ENCODE data around the gene ASPRV1.

The ASPRV1 gene

GRCh38 chr2:69943843-69944525, 17.4 kb downstream of the ASPRV1 start:
- Mint-ChIP-seq H3K9me3 (no peaks in the 10 kb centered on the region), H3K4me1 (peaks cover 46% of the 10 kb centered on the region), H3K36me3 (peaks cover 49% of the 10 kb centered on the region), H3K4me3 (no peak overlapping the region), H3K27ac (peak overlapping the region; percentile 97)
- ATAC-seq = no peak
- DNase-seq (ENCODE audit: low spot score in 2 of 2) = no peak

- peaks cover 49% of the 10 kb centered on the region for H3K4me1 Mint-ChIP-seq
- peak; percentile 61 for ATAC-seq
- peaks cover 56% of the 10 kb centered on the region for H3K36me3 Mint-ChIP-seq
- H3K27ac Mint-ChIP-seq = peak overlapping the region; percentile 62
- no peak overlapping the region for H3K4me3 Mint-ChIP-seq
- no peak for DNase-seq (ENCODE audit: low spot score in 2 of 2)
- H3K9me3 Mint-ChIP-seq = no peaks in the 10 kb centered on the region
Observed at GRCh38 chr2:69943000-69943842, 18.2 kb downstream of the ASPRV1 start.

- Mint-ChIP-seq H3K36me3 (peaks cover 82% of the 10 kb centered on the region), H3K27ac (no peak overlapping the region)
- no peak for DNase-seq (ENCODE audit: low spot score in 2 of 2)
Observed at GRCh38 chr2:69940691-69941090, 20.7 kb downstream of the ASPRV1 start.

DNA sequence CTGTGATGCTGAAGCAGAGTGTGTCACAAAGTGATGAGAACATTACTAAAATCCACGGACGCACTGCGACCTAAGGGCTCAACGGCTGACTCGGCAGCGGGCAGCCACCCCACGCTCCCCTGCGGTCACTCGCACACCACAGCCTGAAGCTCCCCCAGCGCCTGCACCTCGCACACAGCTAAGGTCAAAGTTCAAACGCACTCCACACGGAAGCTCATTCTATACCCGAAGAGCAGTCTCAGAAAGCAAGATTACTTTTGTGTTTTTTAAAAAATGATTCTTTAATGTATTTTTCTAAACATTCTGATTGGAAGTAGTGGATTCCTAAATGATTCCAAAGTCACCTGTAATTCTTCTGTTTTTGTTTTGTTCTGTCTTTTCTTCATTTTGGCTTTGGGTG, 21.7 kb downstream of the ASPRV1 start:
- Mint-ChIP-seq H3K36me3 (peaks cover 87% of the 10 kb centered on the region), H3K4me3 (no peak overlapping the region), H3K27ac (no peak overlapping the region), H3K9me3 (no peaks in the 10 kb centered on the region), H3K4me1 (peaks cover 32% of the 10 kb centered on the region)
- DNase-seq (ENCODE audit: low spot score in 2 of 2) (no peak), ATAC-seq (no peak)

More at GRCh38 chr2:69940691-69941090, 20.7 kb downstream of the ASPRV1 start:
- peaks cover 38% of the 10 kb centered on the region for H3K4me1 Mint-ChIP-seq
- ATAC-seq = no peak
- no peak overlapping the region for H3K4me3 Mint-ChIP-seq
- H3K9me3 Mint-ChIP-seq = no peaks in the 10 kb centered on the region

GRCh38 chr2:69937968-69938367, 23.5 kb downstream of the ASPRV1 start:
- no peak overlapping the region for H3K4me3 Mint-ChIP-seq
- no peaks in the 10 kb centered on the region for H3K9me3 Mint-ChIP-seq
- no peak for DNase-seq (ENCODE audit: low spot score in 2 of 2)
- peaks cover 38% of the 10 kb centered on the region for H3K4me1 Mint-ChIP-seq
- no peak overlapping the region for H3K27ac Mint-ChIP-seq
- peaks cover 84% of the 10 kb centered on the region for H3K36me3 Mint-ChIP-seq
- ATAC-seq = no peak

GRCh38 chr2:69936906-69937305, 24.5 kb downstream of the ASPRV1 start:
- Mint-ChIP-seq H3K4me3 (no peak overlapping the region), H3K9me3 (no peaks in the 10 kb centered on the region), H3K27ac (peak overlapping the region; percentile 78), H3K36me3 (peaks cover 82% of the 10 kb centered on the region), H3K4me1 (peaks cover 43% of the 10 kb centered on the region)
- no peak for ATAC-seq
- DNase-seq (ENCODE audit: low spot score in 2 of 2) = no peak

- H3K36me3 Mint-ChIP-seq = peaks cover 75% of the 10 kb centered on the region
- no peak overlapping the region for H3K4me3 Mint-ChIP-seq
- H3K9me3 Mint-ChIP-seq = no peaks in the 10 kb centered on the region
- no peak for ATAC-seq
- peak overlapping the region; percentile 70 for H3K27ac Mint-ChIP-seq
- no peak for DNase-seq (ENCODE audit: low spot score in 2 of 2)
- H3K4me1 Mint-ChIP-seq = peaks cover 55% of the 10 kb centered on the region
Observed at GRCh38 chr2:69935011-69935410, 26.4 kb downstream of the ASPRV1 start.

GRCh38 chr2:69934614-69934908, 26.9 kb downstream of the ASPRV1 start:
- no peak for DNase-seq (ENCODE audit: low spot score in 2 of 2)
- Mint-ChIP-seq H3K36me3 (peaks cover 75% of the 10 kb centered on the region), H3K4me1 (peaks cover 57% of the 10 kb centered on the region), H3K4me3 (peak overlapping the region; percentile 14), H3K9me3 (no peaks in the 10 kb centered on the region), H3K27ac (peak overlapping the region; percentile 70)
- no peak for ATAC-seq

- DNase-seq (ENCODE audit: low spot score in 2 of 2) (no peak), ATAC-seq (peak; percentile 84)
- Mint-ChIP-seq H3K4me1 (peaks cover 57% of the 10 kb centered on the region), H3K4me3 (peak overlapping the region; percentile 14), H3K36me3 (peaks cover 73% of the 10 kb centered on the region), H3K27ac (peak overlapping the region; percentile 70), H3K9me3 (no peaks in the 10 kb centered on the region)
Observed at GRCh38 chr2:69933839-69934613, 27.4 kb downstream of the ASPRV1 start.

DNA sequence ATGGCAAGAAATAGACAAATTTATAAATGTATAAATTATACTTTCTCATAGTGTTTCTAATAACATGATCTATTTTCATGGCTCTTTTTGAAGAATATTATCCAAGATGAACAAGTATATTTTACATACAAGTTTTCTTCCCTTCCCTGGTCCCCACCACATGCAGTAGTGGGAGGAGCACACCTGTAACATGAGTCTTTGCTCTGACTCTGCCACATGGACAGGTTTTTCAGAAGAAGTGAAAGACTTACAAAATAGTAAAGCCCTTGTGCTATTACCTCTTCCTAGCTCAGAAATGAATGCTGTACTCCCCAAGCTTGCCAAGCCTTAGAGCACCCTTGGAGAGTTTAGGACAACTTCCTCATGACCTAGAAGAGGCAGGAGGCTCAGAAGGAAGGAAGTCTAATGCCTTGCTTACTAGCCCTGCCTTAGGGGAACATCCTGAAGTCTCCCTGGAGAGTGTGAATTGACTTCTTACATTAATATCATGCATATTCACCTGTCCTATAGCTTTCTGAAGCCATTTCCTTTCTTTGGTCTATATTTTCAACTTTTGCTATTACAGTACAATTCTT, 28.1 kb downstream of the ASPRV1 start:
- H3K27ac Mint-ChIP-seq = peak overlapping the region; percentile 70
- H3K9me3 Mint-ChIP-seq = no peaks in the 10 kb centered on the region
- peaks cover 53% of the 10 kb centered on the region for H3K4me1 Mint-ChIP-seq
- DNase-seq (ENCODE audit: low spot score in 2 of 2) (no peak), ATAC-seq (no peak)
- H3K4me3 Mint-ChIP-seq = peak overlapping the region; percentile 14
- peaks cover 72% of the 10 kb centered on the region for H3K36me3 Mint-ChIP-seq

DNA sequence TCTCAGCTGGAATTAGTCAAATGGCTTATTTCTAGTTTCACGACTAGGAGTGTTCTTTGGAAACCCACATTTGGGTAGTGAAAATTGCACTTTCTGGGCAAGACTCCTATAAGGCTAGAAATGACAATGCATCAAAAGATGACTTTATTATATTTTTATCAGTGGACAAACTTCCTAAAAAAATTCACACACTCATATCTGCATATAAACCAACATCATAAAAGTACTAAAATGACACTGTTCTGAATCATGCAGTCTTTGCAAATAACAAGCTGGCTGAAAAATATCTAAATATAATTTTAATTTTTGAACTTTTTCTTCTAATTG, 28.9 kb downstream of the ASPRV1 start:
- peak overlapping the region; percentile 97 for H3K27ac Mint-ChIP-seq
- peak; percentile 67 for ATAC-seq
- peaks cover 71% of the 10 kb centered on the region for H3K36me3 Mint-ChIP-seq
- no peak for DNase-seq (ENCODE audit: low spot score in 2 of 2)
- H3K4me3 Mint-ChIP-seq = peak overlapping the region; percentile 65
- H3K4me1 Mint-ChIP-seq = peaks cover 48% of the 10 kb centered on the region
- H3K9me3 Mint-ChIP-seq = no peaks in the 10 kb centered on the region

GRCh38 chr2:69931832-69932595, 29.4 kb downstream of the ASPRV1 start:
- peak overlapping the region; percentile 65 for H3K4me3 Mint-ChIP-seq

GRCh38 chr2:69926849-69927515, 34.4 kb downstream of the ASPRV1 start:
- peak overlapping the region; percentile 34 for H3K27ac Mint-ChIP-seq
- H3K9me3 Mint-ChIP-seq = no peaks in the 10 kb centered on the region
- no peak overlapping the region for H3K4me3 Mint-ChIP-seq
- H3K36me3 Mint-ChIP-seq = peaks cover 88% of the 10 kb centered on the region
- no peak for DNase-seq (ENCODE audit: low spot score in 2 of 2)
- no peak for ATAC-seq
- peaks cover 30% of the 10 kb centered on the region for H3K4me1 Mint-ChIP-seq

More at GRCh38 chr2:69931832-69932595, 29.4 kb downstream of the ASPRV1 start:
- Mint-ChIP-seq H3K4me1 (peaks cover 51% of the 10 kb centered on the region), H3K36me3 (peaks cover 71% of the 10 kb centered on the region), H3K9me3 (no peaks in the 10 kb centered on the region), H3K27ac (peak overlapping the region; percentile 97)
- peak; percentile 33 for ATAC-seq
- peak in 1 of 2 donors; percentile 57 for DNase-seq (ENCODE audit: low spot score in 2 of 2)

GRCh38 chr2:69923116-69923515, 38.3 kb downstream of the ASPRV1 start:
- ATAC-seq = no peak
- no peak overlapping the region for H3K4me3 Mint-ChIP-seq
- no peaks in the 10 kb centered on the region for H3K9me3 Mint-ChIP-seq

More at GRCh38 chr2:69923116-69923515, 38.3 kb downstream of the ASPRV1 start:
- Mint-ChIP-seq H3K27ac (no peak overlapping the region), H3K36me3 (peaks cover 99% of the 10 kb centered on the region), H3K4me1 (peaks cover 15% of the 10 kb centered on the region)
- no peak for DNase-seq (ENCODE audit: low spot score in 2 of 2)
